GM11168 (cell line): Measurements from ENCODE around the gene KDM4B.

Experiments
- in situ Hi-C: fragments of 300-500 bp; cut with MboI; formaldehyde crosslinking; loops from one replicate; pipeline ENCODE4 v1.12.0; 2022; ENCODE audit warnings: low sequenced_read_pairs; ENCODE audit not compliant: unreplicated experiment

Gene KDM4B

DNA sequence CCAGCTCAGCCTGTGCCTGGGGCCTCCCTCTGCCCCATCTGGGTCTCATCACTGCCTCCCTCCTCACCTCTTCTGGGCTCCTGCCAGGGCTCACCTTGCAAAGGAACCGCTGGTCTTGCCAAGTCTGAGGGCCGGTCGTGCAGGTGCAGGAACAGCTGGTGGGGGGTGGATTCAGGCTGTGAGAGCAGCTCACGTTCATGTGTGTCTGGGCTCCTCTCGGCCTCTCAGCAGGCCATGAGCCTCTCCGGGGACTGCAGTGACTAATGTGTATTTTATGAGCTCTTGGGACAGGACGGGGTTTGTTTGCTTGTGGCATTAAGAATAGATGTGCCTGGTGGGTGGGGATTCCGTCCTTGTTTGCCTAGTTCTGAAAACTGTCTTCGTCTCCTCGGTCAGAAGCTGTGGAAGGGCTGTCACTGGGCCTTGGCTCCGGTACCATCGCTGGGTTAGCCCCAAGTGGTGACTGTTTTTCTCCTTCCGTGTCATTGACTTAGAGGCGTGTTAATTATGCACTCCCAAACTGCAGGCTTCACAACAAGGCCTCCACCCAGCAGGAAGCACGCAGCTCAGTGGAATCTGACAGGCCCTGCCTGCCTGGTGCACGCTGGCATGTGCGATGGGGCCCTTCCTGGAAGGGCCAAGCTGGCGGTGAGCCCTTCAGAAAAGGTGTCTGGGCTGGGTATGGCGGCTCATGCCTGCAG lies 77.6 kb downstream of the KDM4B start:
- in situ Hi-C loops: no loop called here

- in situ Hi-C loops: no loop called here
Measured at GRCh38 chr19:5047251-5047935, 78.5 kb downstream of the KDM4B start.

DNA sequence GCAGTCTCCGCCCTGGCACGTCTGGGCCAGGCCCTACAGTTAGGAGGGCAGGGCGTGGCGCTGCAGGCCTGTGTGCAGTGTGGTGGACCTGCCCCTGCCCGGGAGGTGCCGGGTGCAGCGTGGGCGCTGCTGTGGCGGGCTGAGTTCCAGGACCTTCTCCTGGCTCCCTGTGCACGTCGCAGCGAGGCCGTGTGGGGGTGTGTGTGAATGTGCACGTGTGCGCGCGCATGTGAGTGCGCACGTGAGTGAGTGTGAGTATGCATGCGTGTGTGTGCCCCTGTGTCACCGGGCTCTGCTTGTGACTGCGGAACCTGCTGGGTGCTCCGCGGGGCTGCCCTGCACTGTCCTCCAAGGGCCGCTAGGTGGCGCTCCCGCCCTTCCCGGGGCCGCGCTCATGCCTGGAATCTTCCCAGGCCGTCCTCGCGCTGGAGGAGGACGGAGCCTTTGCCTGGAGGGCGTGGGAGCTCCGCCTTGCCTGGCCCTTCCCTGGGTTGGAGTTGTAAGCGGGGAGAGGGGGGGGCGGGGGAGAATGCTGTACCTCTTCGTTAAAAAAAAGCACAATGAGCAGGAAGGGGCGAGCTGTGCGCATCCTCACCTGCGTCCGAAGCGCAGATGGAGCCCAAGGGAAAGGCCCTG lies 79.3 kb downstream of the KDM4B start:
- in situ Hi-C loops: no loop called here

- in situ Hi-C loops: no loop called here
Measured at GRCh38 chr19:5048727-5049553, 80.0 kb downstream of the KDM4B start.

GRCh38 chr19:5049561-5049960 lies 80.6 kb downstream of the KDM4B start:
- in situ Hi-C loops: no loop called here

DNA sequence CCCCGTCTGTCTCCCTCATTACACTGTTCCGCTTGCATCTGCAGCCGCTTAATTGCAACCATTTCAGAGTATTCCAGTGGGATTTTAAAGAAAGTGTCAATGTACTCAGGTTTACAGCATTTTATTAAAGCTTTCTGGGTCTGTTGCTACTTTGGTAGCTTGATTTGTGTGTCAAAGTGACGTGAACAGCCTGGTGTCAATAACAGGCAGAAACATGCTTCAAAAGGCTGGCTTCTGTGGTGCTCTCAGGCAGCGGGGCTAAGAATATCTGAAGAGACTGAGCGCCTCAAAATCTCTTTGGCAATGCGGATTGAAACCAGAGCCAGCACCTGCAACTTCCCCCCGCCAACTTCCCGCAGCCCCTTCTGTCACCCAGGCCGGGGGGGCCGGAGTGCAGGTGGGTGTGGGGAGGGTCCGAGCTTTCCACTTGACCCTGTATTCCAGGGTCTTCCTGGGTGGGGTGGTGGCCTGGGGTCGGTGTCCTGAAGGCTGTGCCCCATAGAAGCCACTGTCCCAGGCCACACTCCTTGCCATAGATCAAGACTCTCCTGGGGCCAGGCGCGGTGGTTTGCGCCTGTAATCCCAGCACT lies 81.2 kb downstream of the KDM4B start:
- in situ Hi-C loops: no loop called here

- in situ Hi-C loops: no loop called here
Measured at GRCh38 chr19:5050905-5051304, 82.0 kb downstream of the KDM4B start.

DNA sequence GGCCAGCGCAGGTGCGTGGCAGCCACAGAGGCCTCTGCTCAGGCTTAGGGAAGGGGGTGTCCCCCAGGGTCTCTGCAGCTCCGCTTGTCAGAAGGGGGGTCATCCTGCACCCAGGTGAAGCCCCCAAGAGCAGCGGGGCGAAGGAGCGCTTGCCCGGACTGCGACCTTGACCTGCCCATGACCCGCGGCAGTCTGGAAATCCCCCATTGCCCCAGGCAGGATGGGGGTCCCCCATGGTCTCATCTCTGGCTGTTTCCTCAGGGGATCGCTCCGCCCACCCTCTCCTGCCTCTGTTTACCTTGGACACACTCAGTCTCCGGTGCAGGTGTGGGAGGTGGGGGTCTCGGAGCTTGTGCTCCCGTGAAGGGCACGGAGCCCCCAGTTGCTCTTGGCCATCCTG lies 82.7 kb downstream of the KDM4B start:
- in situ Hi-C loops: no loop called here

GRCh38 chr19:5052515-5052914 lies 83.6 kb downstream of the KDM4B start:
- in situ Hi-C loops: no loop called here

GRCh38 chr19:5052945-5053485 lies 84.1 kb downstream of the KDM4B start:
- in situ Hi-C loops: no loop called here

DNA sequence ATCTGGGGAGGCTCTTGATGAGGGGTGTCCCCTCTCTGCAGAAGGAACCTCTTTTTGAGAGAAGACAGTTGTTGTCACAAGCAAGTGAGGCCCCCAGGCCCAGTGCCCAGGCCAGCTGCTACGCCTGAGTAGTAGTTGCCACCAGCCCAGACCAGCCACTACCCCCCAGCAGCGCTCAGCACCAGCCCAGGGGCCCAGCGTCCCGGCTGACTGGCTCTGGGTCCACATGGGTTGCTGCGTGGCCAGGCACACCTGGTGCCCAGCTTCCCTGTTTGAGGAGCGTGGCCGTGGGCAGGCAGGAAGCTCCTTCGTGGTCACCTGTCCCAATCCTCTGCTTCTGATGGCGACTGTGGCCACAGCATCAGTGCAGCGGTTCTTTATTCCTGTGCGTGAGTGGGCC lies 84.7 kb downstream of the KDM4B start:
- in situ Hi-C loops: no loop called here

GRCh38 chr19:5054551-5055456 lies 85.9 kb downstream of the KDM4B start:
- in situ Hi-C loops: no loop called here

DNA sequence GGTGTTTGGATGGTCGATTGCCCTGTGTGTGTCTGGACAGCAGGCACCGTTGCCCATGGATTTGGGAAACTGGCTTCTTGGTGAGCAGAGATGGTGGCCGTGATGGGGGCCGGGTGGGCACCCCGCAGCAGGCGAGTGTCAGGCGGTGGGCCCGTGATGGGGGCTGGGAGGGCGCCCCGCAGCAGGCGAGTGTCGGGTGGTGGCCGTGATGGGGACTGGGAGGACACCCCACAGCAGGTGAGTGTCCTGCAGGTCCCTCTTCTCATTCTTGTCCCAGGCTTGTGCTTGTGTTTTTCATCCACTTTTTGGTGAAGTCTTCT lies 86.5 kb downstream of the KDM4B start:
- in situ Hi-C loops: no loop called here

DNA sequence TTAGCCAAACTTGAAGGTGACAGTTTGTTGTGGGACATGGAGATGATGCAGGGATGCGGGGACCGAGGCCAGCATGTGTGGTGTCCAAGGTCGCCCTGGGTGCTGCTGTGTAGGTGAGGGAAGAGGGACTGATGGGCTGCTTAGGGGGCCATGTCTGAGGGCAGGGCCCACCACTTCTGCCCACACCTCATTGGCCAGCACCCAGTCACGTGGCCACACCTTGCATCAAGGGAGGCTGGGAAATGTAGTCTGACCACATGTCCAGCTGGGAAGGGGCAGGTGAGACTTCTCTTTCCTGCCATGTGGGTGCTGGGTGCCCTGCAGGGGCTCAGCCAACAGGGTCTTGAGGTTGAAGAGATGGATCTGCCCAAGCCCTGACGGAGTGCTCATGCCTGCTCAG lies 88.9 kb downstream of the KDM4B start:
- in situ Hi-C loops: no loop called here

DNA sequence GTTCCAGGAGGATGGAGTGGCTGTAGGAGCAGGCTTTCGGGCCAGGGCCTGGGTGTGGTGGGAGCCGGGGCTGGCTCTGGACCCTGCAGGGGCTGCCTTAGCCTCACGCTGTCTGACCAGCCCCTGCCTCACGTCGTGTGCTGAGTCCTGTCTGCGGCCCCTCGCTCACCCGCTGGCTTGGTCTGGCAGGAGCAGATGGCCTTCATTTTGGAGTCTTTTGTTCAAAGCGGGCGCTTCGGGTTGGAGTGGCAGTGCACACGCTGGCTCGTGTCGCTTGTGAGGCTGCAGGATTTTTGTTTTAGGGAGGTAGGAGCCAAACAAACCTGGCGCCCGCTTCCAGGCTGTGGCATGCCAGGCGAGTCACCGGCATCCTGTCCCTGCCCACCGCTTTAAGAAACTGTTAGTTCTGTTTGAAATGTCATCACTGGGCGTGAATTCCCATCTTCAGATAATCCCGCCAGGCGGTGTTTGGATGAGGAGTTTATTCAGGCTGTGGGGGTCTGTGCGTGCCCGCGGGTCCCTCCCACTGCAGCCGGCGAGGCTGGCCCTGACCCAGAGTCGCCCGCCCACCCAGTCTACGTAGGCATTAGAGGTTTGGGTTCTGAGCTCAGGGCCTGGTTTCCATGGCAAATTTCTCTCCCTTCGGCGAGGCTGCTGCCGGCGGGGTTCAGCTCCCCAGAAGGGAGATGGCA lies 89.8 kb downstream of the KDM4B start:
- in situ Hi-C loops: no loop called here

DNA sequence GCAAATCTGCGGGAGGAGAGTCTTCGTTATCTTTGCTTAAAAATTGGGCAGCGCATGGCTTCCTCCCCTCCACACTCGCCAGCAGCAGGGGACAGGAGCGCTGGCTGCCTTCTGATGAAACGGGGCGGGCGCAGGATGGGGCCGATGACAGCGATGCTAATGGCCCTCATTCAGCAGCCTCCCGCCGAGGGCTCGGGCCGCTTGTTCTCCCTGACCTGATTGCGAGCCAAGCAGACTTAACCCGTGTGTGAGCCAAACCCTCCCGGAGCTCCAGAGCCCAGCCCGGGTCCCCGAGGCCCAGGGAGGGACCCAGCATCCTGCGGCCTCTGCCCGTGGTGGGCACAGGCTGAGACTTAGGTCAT lies 90.3 kb downstream of the KDM4B start:
- in situ Hi-C loops: no loop called here

DNA sequence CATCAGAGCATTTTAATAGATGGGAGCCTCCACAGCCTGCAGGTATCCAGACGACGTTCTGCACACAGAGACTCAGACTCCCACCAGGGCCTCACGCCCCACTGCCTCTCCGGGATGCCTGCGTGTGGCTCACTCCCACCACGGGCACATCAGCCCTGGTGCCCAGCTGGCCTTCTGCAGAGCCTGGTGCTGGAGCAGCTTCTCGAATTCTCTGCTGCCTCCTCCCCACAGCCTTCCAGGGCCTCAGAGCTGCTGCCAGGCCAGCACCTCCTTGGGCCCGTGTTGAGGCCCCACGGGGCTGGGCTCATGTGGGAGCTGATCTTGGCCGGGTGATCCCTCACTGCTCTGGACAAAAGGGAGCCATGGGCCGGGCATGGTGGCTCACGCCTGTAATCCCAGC lies 90.9 kb downstream of the KDM4B start:
- in situ Hi-C loops: no loop called here

GRCh38 chr19:5062195-5062594 lies 93.3 kb downstream of the KDM4B start:
- in situ Hi-C loops: no loop called here

- in situ Hi-C loops: no loop called here
Measured at GRCh38 chr19:5062799-5063198, 93.9 kb downstream of the KDM4B start.
